GM19035 (cell line): Measurements from ENCODE around the gene DNAI2.
A peak's percentile ranks its signal among the peaks of the same experiment; 100 is the strongest.

Experiments
- ATAC-seq: cut with Tn5 transposase; IDR thresholded peaks from one replicate; pipeline ENCODE4 v1.9.1; 2021; ENCODE audit not compliant: unreplicated experiment

The DNAI2 gene

GRCh38 chr17:74303305-74303704 is 29.3 kb downstream of the DNAI2 start:
- ATAC-seq: no peak

- ATAC-seq: no peak
These were observed 30.1 kb downstream of the DNAI2 start for GRCh38 chr17:74304184-74304583.

GRCh38 chr17:74305865-74306654 is 32.0 kb downstream of the DNAI2 start:
- no peak for ATAC-seq

GRCh38 chr17:74307984-74308773 is 34.1 kb downstream of the DNAI2 start:
- ATAC-seq: no peak

- ATAC-seq: no peak
These were observed 35.9 kb downstream of the DNAI2 start for GRCh38 chr17:74309902-74310301.

- no peak for ATAC-seq
These were observed 40.8 kb downstream of the DNAI2 start for GRCh38 chr17:74314877-74315276.

- ATAC-seq: no peak
These were observed 42.2 kb downstream of the DNAI2 start for GRCh38 chr17:74316220-74316619.

GRCh38 chr17:74317071-74317470 is 43.0 kb downstream of the DNAI2 start:
- no peak for ATAC-seq

- ATAC-seq: no peak
These were observed 44.4 kb downstream of the DNAI2 start for GRCh38 chr17:74318391-74318790.

- ATAC-seq: no peak
These were observed 50.5 kb downstream of the DNAI2 start for GRCh38 chr17:74324521-74324920.

GRCh38 chr17:74325376-74325742 is 51.3 kb downstream of the DNAI2 start:
- ATAC-seq: no peak

GRCh38 chr17:74325743-74326379 is 51.8 kb downstream of the DNAI2 start, which contains the start of gene KIF19:
KIF19 (plus strand) TSS chr17:74326226; CDS start chr17:74326350, 124 bp downstream.
- peak; percentile 72 for ATAC-seq

GRCh38 chr17:74326506-74326905 is 52.5 kb downstream of the DNAI2 start:
- ATAC-seq: no peak

GRCh38 chr17:74328487-74328886 is 54.5 kb downstream of the DNAI2 start:
- ATAC-seq: no peak

GRCh38 chr17:74329378-74329777 is 55.3 kb downstream of the DNAI2 start:
- ATAC-seq: no peak

- no peak for ATAC-seq
These were observed 56.4 kb downstream of the DNAI2 start for GRCh38 chr17:74330446-74330845.

GRCh38 chr17:74332017-74332650 is 58.1 kb downstream of the DNAI2 start:
- no peak for ATAC-seq

- ATAC-seq: no peak
These were observed 58.8 kb downstream of the DNAI2 start for GRCh38 chr17:74332763-74333283.

- ATAC-seq: no peak
These were observed 60.5 kb downstream of the DNAI2 start for GRCh38 chr17:74334393-74335039.

GRCh38 chr17:74335529-74336062 is 61.6 kb downstream of the DNAI2 start:
- no peak for ATAC-seq
